Stomach (tissue), 8 donors: ENCODE results near the gene TERC. TPM values are rescaled to one million over a fixed set of nuclear protein-coding genes. Genes with fewer than 3 reads are reported as not detected.

Experiments used
- polyA plus RNA-seq, 3 donors: library from polyadenylated mRNA; stranded (reverse); fragments of 200-250 nt; gene quantifications; one replicate each; pipeline ENCODE4 v1.2.3, GENCODE V29; 2013
- small RNA-seq, 4 donors: library from RNA; depleted of rRNA; stranded (forward); fragments of <200 nt; gene quantifications; one replicate each; pipeline ENCODE3, GENCODE V24; 2016
- total RNA-seq, 5 donors: library from RNA; depleted of rRNA; stranded (reverse); fragments of >200 nt; gene quantifications; one replicate each; pipeline versions ENCODE4 v1.1.0 to v1.2.3, GENCODE V29; 2014 to 2016
- donor health status: healthy with polysubstance abuse.
- donor health status: Bipolar disorder and iron deficiency.
- donor health status: healthy.

Gene TERC
- total and polyA plus RNA-seq, 8 donors = 107 to 717 (median 249) TPM; not detected in 3

Small RNA genes lying within 50 kb of the gene (small RNA-seq; reads per million reads assigned to genes)
- gene RNU6-637P = 0 reads per million in 4 donors

Other genes with a start within 250 kb of the TERC start
- 100 to 1,000 TPM in 4 of 5 donors, 10 to 100 TPM in 1; 35.3 to 379 (median 246) TPM for gene MECOM, start 101.3 kb downstream of the TERC start, total RNA-seq
- gene MECOM, start 101.3 kb downstream of the TERC start, polyA plus RNA-seq = 10 to 100 TPM; 28.6 to 45.9 (median 39.1) TPM
- gene ACTRT3, start 4.5 kb upstream of the TERC start, total RNA-seq = 1 to 10 TPM in 2 of 5 donors, under 1 TPM in 1, not detected in 2; 0.45 to 2.2 (median 1.4) TPM
- gene ACTRT3, start 4.5 kb upstream of the TERC start, polyA plus RNA-seq = 1 to 10 TPM in 2 of 3 donors, under 1 TPM in 1; 0.76 to 1.6 (median 1.1) TPM
- 100 to 1,000 TPM in 1 of 5 donors, 10 to 100 TPM in 4; 11.3 to 136 (median 24.5) TPM for gene MYNN, start 8.3 kb upstream of the TERC start, total RNA-seq
- gene MYNN, start 8.3 kb upstream of the TERC start, polyA plus RNA-seq = 10 to 100 TPM in 1 of 3 donors, 1 to 10 TPM in 2; 6.8 to 14.8 (median 7.2) TPM
- gene LRRIQ4, start 47.8 kb upstream of the TERC start, total RNA-seq = 1 to 10 TPM in 1 of 5 donors, not detected in 4; 4.6 TPM
- not detected for gene LRRIQ4, start 47.8 kb upstream of the TERC start, polyA plus RNA-seq
- 1 to 10 TPM in 1 of 5 donors, under 1 TPM in 1, not detected in 3; 0.43 to 4.2 TPM for gene LRRC34, start 47.8 kb upstream of the TERC start, total RNA-seq
- 1 to 10 TPM in 2 of 3 donors, under 1 TPM in 1; 0.88 to 2.1 (median 1.7) TPM for gene LRRC34, start 47.8 kb upstream of the TERC start, polyA plus RNA-seq
- gene LRRC31, start 104.9 kb upstream of the TERC start, total RNA-seq = 10 to 100 TPM in 3 of 5 donors, 1 to 10 TPM in 2; 1.8 to 35.3 (median 15.2) TPM
- 10 to 100 TPM in 1 of 3 donors, 1 to 10 TPM in 2; 2.6 to 14.2 (median 4.0) TPM for gene LRRC31, start 104.9 kb upstream of the TERC start, polyA plus RNA-seq
- gene SAMD7, start 146.5 kb upstream of the TERC start, total RNA-seq = not detected
- gene SAMD7, start 146.5 kb upstream of the TERC start, polyA plus RNA-seq = not detected
- gene SEC62, start 201.7 kb upstream of the TERC start, total RNA-seq = 10 to 100 TPM; 12.1 to 79.9 (median 45.5) TPM
- 100 to 1,000 TPM in 1 of 3 donors, 10 to 100 TPM in 2; 38.1 to 239 (median 80.2) TPM for gene SEC62, start 201.7 kb upstream of the TERC start, polyA plus RNA-seq